Anterior cingulate cortex (tissue), 58 donors: Measurements from ENCODE around the gene PKNOX1.
"Not testable (repeated sequence)": the region's sequence is repeated elsewhere in the genome, so short reads cannot be mapped to it uniquely, and the experiment has no call there.

ENCODE experiments used
- DNase-seq, 58 donors: peaks; one replicate each; lab custom pipeline; 2025; lab: John Stamatoyannopoulos, UW

The PKNOX1 gene

DNA sequence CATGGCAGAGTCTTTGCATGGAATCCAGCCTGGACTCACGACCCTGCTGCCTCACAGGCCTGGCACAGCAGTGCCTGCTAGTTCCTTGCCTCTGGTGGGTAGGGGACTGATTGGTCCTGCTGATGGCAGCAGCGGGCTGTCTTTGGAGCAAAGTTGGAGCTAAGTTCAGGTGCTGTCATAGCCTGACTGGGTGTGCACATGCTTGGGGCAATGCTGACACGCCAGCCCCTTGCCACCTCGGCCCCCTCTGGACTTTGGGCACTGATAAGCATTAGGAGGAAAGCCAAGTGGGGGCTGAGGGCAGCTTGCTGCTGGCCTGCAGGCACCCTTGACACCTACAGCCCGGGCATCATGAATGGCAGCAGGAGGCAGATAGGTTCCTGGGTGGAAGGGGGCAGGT lies 67.8 kb downstream of the PKNOX1 start:
- not testable (repeated sequence) for DNase-seq

DNA sequence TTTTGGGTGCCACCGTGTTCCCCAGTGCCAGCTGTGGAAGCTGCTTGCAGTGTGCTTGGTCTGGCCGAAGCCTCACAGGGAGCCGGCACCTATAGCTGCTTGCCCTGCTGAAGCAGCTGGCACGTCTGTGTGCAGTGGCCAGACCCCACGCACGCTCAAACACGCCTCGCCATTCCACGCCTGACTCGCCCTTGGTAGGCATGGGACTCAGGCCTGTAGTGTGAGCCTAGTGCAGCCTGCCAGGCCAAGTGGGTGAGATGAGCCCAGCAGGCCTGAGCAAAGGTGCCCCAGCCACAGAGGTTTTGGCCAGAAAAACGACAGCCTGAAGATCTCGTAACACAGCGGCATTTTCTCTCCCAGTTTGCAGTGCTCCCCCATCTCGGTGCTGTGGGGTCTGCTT lies 68.9 kb downstream of the PKNOX1 start:
- not testable (repeated sequence) for DNase-seq

DNA sequence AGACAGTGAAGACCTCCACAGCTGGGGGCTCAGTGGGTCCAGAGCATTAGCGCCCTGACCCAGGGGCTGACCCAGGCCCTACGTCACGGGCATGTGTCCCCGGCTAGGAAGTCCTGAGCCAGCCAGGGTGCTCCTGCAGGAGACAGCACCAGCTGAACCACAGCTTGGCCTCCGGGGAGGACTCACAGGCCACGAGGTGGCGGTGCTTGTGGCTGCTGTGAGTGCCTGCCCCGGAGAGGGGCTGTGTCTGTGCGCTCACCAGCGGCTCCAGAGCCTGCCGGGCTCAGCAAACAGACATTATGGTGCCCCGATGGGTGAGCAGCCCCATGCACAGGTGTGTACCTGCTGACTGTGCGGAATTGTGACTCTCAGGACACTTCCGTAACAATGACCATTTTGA lies 70.2 kb downstream of the PKNOX1 start:
- not testable (repeated sequence) for DNase-seq

DNA sequence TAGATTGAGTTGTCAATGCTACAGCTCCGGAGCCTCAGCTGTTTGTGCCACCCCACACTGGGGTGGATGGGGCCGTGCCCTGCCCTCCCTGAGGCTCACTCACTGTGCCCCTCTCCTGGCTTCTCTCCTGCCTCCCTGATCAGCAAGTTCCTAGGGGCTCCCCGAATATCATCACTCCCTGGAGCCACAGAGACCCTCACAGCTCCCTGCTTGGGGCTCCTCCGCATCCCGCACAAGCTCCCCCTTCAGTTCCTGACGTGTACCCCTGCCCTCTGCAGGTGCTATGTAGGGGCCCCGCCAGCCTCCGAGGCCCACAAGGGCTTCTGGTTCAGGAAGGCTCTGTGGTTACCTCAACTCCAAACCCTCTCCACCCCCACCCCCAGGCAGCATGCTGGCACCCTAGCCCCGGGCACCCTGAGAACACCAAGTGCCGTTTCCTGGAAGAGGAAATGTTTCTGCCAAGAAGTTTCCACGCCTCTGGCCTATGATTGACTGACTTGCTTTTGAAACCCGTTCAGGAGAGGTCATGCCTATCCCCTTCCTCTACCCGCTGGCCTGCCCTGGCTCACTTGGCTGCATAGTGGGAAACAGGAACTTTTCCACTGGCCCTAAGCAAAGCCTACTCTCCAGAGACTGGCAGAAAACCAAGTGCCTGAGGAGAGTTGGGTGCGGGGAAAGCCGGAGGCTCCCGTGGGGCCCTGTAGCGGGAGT lies 71.0 kb downstream of the PKNOX1 start:
- DNase-seq: not testable (repeated sequence)

DNA sequence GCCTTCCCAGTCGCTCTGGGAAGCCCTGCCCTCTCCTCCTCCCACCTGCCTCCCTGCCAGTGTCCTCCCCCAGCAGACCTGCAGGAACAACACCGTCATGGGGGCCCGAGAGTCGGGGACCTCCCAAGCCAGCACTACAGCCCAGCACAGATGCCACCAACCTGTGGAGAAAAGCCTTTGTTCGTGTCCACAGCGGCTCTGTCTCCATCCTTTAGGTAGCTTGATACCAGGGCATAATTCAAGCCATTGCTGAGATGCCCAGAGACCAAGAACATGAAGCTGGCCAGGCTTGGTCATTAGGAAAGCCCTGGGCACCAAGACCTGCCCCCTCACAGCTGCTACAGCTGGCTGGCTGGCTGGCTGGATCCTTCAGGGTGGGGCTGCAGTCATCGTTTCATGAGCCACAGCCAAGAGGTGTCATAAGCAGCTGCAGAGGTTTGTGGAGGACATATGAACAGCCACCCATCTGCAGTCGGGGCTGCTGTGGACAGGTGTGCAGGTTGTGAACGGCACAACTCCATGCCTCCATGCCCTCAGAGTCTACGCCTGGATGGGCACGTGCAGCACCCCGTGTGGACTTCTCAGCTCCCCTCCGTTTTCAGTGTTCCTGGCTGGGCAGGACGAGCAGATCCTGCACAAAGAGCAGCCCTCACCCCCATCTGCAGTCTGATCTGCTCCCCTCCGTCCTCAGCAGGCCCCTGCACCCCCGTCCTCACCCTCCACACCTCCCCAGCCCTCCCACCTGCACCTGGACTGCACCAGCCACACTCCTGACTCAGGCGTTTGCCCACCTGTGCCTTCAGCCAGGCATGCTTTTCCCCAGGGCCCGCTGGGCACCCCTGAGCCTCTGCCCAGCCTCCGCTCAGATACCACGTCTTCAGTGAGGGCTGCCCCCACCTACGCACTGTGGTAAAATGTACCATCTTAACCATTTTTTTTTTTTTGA lies 71.8 kb downstream of the PKNOX1 start:
- DNase-seq: peak in 1 of 58 donors; percentile 0

DNA sequence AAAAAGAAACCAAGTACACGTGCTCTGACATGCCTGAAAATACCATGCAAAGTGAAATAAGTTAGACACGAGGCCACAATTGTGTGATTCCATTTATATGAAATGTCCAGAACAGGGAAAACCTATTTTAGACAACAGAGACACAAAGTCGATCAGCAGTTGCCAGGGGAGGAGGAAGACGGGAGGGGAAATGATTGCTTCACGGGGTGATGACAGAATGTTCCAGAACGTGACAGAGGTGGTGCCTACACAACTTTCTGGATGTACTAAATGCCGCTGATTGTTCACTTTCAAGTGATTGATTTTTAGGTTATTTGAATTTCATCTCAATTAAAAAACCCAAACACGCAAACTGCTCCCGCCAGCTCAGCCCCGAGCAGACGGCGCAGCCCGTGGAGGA lies 78.8 kb downstream of the PKNOX1 start:
- not testable (repeated sequence) for DNase-seq

DNA sequence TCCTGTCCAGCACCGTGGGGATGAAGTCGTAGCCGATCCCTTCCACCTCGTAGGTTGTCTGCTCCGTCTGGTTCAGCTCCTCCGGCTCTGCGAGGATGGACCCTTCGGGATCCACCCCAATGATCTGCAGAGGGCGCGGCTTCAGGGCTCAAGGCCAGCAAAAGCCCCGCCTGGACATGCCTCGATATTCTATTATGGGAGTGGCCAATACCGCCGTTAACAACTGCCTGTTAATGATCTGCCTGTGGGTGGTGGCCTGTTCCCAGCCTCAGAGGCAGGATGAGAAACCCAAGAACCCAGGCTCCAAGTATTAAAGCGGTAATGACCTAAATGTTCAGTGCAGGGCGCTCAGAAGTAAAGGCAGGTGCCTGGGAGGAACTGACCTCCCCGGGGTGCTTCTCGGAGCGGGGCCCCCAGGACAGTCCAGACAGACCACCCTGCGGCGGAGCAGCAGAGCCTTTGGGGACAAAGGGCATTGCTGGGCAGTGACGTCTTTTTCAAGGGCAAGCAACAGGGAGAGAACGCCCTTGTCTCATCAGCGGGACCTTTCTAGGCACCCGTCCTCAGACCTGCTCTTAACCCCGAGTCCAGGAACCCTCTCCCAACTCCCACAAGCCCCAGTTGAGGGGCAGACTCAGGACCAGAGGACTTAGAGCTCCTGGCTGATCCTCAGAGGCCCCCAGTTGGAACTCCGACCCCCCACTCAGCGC lies 88.7 kb downstream of the PKNOX1 start:
- not testable (repeated sequence) for DNase-seq

DNA sequence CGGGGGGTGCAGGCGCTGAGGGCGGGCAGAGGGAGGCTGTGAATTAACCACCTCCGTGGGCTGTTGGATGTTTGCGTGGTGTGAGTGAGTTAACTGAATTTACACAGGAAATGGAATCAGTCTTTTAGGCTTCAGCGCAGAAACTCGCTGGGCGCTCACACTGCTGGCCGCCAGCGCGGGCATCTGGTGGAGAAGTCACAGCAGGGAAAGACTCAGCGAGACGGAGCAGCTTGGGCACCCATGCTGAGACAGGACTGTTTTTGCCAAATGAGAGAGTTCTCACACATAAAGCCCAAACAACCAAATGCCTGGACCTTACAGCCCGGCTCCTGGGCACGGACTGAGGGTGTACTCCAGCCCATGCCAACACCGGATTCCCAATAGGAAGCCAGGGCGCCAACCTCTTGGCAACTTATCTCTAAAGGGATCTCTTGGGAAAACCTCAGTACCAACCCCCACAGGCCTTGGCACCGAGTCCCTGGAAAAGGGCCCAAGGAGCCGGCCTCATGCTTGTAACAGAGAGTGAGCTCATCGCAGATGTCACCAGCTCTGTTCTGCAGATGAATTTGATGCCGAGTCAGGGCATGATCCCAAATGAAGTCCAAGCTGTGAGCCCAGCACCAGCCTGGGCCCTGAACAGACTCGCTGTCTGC lies 90.0 kb downstream of the PKNOX1 start:
- not testable (repeated sequence) for DNase-seq

DNA sequence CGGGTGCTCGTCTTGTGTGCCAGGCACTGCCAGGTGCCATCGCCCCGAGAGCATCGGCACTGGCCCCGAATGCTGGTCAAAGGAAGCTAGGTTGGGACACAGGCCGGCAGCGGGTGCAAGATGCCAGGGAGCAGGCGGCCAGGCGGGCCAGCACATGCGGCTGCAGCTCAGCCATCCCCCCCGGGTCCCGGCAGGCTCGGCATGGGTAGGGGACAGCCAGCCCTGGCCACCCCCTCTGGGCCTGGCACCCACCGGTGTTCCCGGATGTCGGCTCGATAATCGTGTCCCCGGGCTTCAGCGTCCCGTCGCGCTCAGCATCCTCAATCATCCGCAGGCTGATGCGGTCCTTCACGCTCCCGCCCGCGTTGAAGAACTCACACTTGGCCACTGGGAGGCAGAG lies 91.6 kb downstream of the PKNOX1 start:
- DNase-seq: not testable (repeated sequence)

DNA sequence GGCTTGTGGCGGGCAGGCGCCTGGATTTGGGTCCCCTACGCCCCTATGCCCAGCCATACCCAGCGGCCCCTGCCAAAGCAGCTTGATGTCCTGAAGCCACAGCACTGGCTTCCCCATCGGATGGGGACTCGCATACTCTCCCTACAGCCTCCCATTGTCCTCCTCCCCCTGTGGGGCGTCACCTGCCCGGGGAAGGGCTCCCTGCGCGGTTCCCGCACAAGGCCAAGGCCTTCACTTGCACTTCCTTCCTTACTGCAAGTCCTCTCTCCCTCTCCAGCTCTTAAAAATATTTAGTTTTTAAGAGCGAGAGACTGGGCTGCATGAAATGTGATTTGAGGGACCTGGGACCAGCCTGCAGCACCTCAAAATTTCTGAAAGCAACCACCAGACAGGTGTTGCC lies 92.3 kb downstream of the PKNOX1 start:
- not testable (repeated sequence) for DNase-seq

DNA sequence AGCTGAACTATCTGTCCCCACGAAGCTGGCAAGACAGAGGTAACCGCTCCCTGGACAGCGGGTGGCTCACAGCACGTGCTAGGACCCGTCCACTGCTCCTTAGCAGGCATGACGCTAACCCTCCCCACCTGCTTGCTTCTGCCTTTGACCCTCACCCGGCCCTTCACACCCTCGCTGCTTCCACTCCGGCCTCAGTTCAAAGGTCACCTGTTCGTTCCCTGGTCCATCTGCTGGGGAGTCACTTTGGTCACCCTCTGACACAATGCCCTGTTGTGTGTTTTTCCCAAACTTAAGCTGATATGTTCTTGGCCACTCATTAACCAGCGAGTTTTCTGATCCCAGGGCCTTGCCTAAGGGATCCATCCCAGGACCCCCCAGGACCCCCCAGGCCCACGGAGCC lies 93.7 kb downstream of the PKNOX1 start:
- DNase-seq: not testable (repeated sequence)

DNA sequence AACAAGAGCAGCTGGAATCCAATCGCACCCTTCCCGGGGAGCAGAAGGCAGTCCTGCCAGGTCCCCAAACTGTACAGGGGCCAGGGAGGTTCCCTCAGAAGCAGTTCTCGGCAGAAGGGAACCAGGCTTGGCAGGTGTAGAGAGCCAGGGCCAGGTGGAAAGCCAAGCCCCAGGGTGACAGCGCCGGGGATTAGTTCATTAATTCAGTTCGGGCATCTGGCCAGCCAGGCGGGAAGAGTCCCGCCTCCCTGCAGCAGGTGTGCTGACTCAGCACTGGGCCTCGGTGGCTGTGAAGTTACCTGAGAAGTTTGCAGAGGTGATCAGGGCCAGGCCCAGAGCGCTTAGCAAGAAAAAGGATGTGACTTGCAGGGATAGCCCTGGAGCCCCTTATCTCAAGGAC lies 95.3 kb downstream of the PKNOX1 start:
- not testable (repeated sequence) for DNase-seq

DNA sequence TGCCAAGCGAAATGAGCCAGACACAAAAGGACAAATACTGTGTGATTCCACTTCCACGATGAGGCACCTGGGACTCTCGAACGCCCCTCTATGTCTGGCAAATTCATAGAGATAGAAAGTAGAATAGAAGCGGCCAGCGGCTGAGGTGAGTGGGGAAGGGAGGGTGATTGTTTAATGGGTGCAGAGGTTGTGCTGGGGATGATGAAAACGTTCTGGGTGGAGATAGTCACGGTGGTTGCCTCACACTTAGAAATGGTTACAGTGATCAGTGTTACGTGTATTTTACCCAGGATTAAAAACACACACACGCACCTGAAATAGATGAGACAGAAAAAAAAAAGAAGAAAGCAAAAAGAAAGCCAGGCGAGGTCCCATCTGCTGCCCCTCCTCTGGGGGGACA lies 98.4 kb downstream of the PKNOX1 start:
- not testable (repeated sequence) for DNase-seq

DNA sequence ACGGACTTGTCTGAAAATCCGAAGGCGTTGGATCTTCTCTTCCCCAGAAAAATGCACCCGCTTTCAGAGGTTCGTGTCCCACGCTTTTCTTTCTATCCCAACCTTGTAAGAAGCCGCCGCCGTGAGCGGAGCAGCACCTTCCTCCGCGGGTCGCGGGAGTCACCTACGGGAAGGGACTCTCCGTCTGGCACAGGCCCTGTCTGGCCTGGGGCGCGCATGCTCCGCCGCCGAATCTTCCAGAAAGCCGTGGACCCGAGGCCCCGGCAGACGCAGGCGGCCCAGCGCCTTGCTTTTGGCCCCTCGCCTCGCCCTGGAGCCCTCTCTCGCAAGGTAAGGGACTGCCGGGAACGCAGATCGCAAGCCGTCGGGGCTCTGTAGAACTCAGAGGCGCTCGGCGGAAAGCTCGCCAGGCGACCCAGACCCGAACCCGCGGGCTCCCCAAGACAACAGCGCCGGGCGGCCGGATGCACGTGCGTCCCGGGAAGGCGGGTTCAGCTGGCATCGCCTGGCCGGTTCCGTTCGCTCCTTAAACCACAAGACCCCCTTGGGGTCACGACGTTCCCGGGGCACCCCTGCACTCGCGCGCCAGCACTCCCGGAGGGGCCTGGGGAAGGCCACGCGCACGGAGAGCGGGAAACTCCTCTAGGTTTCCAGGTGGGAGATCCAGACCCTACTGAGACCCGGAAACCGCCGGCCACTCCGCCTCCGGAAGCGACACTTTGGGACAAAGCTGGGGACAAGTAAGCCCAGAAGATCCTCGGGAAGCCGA lies 100.2 kb downstream of the PKNOX1 start:
- DNase-seq: not testable (repeated sequence)

DNA sequence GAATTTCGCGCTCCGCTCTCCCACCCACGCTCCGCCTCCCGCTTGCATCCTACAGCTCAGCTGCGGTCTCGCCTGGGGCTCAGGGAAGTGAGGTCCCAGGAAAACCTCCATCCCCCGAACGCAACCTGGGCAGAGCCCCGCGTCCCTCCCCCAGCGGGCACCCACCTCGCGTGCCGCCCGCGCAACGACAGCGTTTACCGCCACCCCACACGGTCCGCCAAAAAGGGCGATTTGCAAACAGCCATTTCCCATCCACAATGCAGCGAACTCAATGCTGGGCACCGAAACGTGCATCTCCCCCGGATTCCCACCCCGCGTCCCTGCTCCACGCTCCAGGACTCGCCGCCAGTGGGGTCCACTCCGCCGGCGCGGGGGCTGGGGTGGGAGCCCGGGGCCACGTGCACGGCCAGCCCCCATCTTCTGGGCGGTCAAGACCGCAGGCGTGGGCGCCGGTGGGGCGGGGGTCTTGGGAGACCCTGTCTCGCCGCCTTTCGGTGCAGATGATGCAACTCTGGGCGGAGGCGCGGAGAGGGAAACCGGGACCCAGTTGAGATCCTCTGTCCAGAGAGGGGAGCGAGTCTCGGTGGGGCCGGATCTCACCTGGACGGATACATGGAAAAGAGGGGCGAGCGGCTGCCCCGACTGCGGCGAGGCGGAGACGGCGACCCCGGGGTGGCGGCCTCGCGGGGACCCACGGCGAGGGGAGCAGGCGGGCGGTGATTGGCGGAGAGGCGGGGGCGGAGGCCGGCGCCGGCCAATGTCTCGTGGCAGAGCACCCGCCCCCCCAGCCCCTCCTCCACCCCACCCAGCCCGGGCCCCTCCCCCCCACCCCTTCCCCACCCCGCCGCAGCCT lies 101.0 kb downstream of the PKNOX1 start, which contains the start of gene CBS:
CBS (minus strand) TSS at position 666 of the 853 bp plus-strand sequence. CDS start 3,642 bp downstream, outside the sequence.
- not testable (repeated sequence) for DNase-seq

DNA sequence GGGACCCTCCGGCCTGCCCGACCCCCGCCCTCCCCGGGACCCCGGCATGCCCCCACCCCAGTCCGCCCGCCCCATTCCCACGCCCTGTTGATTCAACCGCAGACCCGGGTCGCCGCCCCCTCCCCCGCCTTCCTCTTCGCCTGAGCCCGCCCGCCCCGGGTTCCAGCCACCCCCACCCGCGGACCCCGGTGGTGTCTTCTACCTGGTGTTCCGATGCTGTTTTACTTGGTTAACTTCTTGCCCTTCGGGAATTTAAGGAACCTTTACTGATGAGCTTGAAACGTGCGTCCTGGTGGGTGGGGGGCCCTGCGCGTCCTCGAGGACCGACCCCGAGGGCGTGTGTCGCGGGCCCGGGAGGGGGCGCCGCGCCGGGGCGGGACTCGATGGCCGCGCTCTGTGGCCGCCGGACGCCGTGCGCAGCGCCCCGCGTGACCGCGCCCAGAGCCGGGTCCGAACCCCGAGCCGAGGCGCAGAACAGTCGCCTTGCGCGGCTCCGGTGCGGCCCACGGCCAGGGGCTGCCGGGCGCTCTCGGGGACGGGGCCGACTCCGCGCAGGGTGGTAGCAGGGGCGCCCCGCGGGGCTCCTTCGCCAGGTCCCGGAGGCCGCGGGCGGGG lies 101.8 kb downstream of the PKNOX1 start:
- DNase-seq: not testable (repeated sequence)

DNA sequence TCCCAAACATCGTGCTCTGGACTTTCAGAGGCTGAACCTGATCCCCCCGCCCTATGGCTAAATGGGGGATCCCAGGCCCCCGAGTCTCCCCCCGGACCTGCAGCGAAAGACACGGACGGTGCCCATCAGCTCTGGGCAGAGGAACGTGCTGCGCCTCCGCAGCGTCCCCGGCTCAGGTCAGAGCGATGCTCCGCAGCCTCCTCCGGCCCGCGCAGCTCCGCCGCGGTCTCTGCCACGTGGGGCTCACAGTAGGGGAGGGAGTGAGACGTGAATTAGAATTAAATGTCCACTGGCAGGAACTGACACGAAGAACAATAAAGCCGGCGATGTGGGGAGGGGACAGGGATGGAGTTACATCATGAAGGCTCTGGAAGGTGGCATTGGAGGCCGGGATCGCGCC lies 102.3 kb downstream of the PKNOX1 start:
- DNase-seq: not testable (repeated sequence)
